HG03575 (cell line): ENCODE data around the gene CYP4A11.
"Not testable (repeated sequence)": the region's sequence is repeated elsewhere in the genome, so short reads cannot be mapped to it uniquely, and the experiment has no call there.

Experiments used
- ATAC-seq: cut with Tn5 transposase; IDR thresholded peaks from one replicate; pipeline ENCODE4 v1.9.1; 2021; ENCODE audit not compliant: unreplicated experiment, insufficient number of reproducible peaks, low FRiP score; ENCODE audit errors: extremely low read depth

Gene CYP4A11, protein sequence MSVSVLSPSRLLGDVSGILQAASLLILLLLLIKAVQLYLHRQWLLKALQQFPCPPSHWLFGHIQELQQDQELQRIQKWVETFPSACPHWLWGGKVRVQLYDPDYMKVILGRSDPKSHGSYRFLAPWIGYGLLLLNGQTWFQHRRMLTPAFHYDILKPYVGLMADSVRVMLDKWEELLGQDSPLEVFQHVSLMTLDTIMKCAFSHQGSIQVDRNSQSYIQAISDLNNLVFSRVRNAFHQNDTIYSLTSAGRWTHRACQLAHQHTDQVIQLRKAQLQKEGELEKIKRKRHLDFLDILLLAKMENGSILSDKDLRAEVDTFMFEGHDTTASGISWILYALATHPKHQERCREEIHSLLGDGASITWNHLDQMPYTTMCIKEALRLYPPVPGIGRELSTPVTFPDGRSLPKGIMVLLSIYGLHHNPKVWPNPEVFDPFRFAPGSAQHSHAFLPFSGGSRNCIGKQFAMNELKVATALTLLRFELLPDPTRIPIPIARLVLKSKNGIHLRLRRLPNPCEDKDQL

DNA sequence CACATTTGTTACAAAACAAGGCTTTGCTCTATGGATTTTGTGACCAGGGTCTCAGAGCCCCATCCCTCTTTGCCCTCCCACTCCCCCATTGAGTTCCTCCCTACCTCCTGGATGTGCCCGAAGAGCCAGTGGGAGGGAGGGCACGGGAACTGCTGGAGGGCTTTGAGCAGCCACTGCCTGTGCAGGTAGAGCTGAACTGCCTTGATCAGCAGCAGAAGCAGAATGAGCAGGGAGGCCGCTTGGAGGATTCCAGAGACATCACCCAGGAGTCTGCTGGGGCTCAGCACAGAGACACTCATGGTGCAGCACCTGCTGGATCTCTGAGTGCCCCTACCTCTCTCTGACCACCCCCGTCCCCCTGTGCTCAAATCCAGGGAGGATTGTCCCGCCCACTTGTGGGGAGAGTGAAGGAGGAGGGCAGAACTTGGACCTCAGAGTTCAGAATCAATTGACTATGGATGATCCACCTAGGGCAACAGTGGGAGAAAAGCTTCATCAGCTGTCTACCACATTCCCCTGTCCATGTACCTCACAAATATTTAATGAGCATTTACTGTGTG lies at the start of gene CYP4A11:
CYP4A11 (minus strand) TSS at position 342 of the 560 bp plus-strand sequence; CDS start at position 299, 43 bp downstream.
- ATAC-seq = no peak

DNA sequence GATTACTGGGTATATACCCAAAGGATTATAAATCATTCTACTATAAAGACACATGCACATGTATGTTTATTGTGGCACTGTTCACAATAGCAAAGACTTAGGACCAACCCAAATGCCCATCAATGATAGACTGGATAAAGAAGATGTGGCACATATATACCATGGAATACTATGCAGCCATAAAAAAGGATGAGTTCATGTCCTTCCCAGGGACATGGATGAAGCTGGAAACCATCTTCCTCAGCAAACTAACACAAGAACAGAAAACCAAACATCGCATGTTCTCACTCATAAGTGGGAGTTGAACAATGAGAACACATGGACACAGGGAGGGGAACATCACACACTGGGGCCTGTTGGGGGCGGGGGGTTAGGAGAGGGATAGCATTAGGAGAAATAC lies 49.3 kb upstream of the CYP4A11 start:
- not testable (repeated sequence) for ATAC-seq

DNA sequence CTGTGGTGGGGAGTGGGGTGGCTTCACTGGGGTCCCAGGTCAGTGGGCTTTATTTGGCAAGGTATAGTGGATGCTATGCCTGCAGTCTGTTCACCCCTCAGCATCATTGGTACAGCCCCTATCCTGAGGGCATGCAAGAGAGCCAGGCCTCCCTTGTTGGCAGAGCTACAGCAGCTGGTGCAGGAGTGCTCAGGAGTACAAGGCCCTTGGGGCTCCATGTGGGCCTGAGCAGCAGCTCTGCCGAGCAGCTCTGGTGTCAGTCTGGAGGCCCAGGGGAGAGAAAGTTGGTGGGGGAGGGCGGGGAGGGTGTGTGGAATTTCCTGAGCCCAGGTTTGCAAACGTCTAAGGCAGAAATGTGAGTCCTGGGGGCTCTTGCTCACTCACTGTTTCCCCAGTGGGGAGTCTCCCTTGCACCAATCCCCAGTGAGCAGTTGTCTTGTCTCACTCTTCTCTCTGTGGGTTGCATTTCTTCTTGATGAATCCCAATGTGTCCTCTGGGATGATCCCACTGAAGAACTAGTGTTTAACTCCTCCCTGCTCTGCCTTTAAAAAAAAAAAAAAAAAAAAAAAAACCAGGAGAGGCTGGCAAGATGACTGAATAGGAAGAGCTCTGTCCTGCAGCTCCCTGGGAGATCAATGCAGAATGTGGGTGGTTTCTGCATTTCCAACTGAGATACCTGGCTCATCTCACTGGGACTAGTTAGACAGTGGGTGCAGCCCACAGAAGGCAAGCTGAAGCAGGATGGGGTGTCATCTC lies 42.7 kb upstream of the CYP4A11 start:
- ATAC-seq = no peak

DNA sequence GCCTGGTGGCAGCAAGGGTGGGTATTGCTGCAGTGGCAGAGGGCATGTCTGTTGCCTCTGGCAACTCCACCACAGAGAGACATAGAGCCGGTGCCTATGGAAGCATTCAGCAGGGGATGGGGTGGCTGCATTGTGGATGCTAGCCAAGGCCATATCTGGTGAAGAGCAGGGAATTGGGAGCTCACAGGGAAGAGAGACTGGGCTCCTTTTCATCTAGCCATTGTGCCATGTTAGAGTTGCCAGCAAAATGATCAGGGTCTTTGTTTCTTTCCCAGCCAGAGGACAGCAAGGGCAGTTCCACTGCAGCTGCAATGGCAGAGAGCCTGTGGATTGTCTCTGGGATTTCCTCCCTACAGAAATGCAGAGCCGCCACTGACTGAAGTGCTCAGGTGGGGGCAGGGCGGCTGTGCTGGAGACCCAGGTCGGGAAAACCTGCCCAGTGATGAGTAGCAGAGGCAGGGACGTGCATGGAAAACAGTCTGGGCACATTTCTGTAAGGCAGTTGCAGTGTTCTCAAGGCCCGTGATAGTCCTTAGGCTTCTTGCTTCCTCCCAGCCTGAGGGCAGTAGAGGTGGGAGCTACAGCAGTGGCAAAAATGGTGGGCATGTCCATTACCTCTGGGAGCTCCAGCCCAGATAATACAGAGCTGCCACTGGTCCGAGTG lies 42.0 kb upstream of the CYP4A11 start:
- no peak for ATAC-seq

DNA sequence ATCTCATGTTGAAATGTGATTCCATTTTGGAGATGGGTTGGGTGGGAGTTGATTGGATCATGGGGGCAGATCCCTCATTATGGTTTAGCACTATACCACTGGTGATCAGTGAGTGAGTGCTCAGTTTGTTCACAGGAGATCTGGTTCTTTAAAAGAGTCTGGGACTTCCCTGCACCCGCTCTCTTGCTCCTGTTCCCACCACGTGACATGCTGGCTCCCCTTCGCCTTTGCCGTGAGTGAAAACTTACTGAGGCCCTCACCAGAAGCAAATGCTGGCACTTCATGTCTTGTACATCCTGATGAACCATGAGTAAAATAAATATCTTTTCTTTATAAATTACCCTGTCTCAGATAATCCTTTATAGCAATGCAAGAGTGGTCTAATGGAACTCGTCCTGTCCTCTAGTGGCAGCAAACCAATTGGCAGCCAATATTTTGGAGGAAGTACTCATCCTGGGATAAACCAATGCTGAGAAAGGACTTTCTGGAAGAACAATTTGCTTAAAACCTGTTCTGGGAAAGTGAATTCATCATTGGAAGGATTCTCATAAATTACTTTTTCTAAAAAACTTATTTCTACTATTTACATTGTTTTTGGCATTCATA lies 27.8 kb upstream of the CYP4A11 start:
- no peak for ATAC-seq

DNA sequence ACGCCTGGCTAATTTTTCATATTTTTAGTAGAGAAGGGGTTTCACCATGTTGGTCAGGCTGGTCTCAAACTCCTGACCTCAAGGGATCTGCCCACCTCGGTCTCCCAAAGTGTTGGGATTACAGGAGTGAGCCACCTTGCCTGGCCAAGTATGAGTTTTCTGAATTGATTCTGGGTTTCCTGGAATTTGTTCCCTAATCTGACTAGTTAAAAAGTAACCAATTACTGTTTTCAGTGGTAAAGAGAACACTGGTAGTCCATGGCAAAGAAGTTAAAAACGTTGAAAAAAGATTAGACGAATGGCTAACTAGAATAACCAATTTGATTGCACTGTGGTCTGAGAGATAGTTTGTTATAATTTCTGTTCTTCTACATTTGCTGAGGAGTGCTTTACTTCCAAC lies 21.0 kb upstream of the CYP4A11 start:
- ATAC-seq = not testable (repeated sequence)

DNA sequence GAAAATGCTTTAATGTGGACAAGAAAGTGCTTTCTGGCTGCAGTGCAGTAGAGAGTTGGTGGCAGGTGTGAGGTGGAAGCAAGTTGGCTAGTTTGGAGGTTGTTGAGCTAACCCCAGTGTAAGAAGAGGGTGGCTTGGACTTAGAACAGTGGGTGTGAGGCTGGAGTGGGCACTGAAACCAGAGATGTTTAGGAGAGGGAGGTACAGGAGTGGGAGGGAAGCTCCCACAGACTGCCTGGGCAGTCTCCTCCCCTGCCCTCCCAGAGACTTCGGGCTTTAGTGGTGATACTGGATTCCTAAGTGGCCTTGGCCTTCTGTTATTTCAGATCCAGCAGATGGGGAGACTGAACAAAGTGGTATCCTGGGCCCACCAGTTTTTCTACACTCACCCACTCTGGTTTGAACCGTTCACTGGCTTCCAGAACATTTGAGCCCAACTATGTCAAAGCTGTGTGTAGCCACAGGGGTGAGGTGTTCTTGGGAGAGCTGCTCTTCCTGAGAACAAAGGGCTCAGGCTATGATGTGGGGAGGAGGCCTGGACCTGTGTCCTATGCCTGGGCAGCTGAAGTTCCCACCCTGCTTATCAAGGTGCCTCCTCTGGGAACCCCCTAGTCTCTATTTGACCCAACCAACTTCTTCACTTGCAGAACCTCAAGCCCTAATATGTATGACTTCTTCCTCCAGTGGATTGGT lies 19.9 kb upstream of the CYP4A11 start:
- no peak for ATAC-seq

DNA sequence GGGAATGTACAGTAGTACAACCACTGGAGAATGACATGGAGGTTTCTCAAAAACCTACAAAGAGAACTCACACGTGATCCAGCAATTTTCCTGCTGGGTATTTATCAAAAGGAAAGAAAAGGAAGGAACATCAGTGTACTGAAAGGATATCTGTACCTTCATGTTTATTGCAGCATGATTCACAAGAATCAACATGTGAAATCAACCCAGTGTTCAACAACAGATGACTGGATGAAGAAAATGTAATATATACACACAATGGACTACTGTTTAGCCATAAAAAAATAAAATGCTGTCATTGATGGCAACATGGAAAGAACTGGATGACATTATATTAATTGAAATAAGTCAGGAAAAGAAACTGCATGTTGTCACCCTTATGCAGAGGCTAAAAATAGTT lies 19.0 kb upstream of the CYP4A11 start:
- no peak for ATAC-seq

DNA sequence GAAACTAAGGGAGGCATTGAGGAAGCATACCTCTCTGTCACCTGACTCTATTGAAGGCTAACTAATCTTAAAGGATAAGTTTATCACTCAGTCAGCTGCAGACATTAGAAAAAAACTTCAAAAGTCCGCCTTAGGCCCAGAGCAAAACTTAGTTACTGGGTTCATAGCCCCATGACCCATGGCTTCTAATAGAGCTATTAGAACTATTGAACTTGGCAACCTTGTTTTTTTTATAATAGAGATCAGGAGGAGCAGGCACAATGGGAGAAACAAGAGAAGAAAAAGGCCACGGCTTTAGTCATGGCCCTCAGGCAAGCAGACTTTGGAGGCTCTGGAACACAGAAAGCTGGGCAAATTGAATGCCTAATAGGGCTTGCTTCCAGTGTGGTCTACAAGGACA lies 13.8 kb upstream of the CYP4A11 start:
- ATAC-seq = not testable (repeated sequence)

DNA sequence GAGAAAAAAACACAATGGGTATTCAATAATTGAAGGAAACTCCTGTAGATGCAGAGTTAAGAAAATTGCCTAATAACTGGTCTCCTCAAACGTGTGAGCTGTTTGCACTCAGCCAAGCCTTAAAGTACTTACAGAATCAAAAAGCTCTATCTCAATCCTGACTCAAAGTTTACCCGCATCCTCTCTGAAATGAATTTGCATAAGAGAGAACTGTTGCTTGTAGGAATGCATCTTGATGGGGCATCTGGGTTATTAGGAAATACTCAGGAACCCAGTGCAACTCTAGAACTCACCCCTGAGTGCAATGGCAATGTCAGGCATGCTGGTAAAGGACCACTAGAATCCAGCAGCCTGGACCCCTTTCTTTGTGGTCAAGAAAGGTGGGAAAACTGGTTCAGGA lies 12.6 kb upstream of the CYP4A11 start:
- not testable (repeated sequence) for ATAC-seq

DNA sequence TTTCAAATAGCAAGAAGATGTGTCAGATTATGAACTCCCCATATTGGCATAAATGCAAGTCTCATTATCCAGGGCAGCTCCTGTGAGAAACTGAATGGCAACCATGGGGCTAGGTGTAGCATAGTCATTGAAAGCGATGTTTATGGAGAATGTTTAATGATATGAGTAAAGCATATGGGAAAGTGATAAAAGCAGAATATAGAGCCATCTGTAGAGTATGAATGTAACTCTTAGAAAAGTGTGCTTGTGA lies 8.1 kb upstream of the CYP4A11 start:
- ATAC-seq = not testable (repeated sequence)

DNA sequence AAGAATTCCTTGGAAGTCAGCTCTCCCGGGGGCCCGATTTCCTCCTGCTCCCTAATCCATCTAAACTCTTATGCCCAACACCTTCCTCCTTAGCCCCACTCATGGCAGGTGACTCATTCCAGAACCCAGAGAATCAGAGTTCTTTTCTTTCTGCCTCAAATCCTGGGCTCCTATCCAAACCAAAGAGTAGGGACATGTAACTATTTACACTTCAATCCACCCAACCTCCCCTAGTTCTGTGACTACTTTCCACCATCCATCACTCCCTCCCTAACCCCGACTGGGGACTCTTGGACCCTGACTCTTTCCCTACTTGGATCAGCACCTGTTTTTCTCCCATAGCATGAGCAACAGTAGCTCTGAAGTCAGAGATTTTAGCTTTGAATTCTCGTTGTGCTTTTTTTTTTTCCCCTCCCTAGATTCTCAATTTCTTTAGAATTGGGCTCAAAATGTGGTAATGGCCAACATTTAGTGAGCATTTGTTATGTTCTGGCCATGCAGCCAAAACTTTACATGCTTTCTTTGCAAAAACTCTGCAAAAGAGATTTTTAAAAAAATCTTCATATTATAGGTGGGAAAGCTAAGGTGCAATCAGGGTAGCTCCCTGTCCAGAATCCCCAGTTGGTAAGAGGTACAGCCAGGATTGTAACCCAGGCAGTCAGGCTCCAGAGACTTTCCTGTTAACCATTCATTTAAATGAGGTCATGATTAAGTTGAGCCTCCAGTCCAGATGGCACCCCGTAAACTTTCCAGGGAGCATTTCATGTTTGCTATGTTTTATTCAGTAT lies 7.5 kb upstream of the CYP4A11 start:
- no peak for ATAC-seq

DNA sequence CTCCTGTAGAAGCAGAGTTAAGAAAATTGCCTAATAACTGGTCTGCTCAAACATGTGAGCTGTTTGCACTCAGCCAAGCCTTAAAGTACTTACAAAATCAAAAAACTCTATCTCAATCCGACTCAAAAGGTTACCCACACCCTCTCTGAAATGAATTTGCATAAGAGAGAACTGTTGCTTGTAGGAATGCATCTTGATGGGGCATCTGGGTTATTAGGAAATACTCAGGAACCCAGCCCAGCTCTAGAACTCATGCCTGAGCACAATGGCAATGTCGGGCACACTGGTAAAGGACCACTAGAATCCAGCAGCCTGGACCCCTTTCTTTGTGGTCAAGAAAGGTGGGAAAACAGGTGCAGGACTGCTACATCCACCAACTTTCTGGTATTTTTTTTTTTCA lies 6.4 kb upstream of the CYP4A11 start:
- not testable (repeated sequence) for ATAC-seq

DNA sequence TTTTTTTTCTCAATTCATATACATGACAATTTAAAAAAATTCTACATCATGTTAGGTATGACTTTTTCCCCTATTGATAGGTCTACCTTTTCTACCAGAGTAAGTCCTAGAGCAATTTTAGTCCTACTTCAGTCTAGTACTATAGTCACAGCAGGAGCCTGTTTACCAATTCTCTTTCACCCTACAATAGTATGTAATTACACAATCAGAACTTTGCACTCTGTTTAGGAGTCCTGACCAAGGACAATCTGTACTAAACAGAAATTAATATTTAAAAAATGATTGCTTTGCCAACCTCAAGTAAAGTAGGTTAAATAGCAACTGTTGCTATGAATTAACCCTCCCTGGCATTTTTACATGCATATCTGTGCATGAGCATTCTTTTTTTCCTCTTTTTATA lies 810 bp upstream of the CYP4A11 start:
- no peak for ATAC-seq

DNA sequence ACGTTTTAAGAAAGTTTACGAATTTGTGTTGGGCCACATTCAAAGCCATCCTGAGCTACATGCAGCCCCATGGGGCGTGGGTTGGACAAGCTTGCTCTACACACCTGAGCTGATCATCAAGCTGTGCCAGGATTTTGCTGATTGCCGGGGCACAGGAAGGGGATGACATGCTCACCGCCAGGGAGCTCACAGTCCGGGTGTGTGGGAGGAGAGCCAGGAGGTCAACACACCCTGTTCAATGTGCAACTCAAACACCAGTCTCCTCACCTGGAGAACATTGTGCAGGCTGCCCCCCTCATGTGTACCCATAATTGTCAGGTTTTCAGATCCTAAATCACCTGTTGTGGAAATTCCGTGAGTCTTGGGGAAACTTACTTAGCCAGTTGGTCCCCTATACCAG lies 969 bp downstream of the CYP4A11 start:
- ATAC-seq = no peak

DNA sequence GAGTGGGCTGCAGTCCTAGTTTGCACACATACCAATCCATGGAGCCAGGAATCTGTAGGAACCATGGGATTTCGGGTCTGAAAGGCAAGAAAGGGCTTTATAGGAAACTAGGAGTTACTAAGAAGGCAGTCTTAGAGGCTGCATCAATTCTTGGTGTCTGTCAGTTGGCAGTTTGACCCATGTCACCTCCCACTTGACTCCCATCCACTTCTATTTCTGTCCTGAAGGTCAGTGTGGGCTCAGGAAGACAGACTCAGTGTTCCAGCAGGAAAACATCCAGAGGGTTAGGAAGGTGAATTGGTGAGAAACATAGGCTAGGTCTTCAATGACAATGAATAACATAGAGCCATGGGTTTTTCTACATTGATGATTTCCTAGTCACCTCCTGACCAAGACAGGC lies 4.0 kb downstream of the CYP4A11 start:
- ATAC-seq = no peak

DNA sequence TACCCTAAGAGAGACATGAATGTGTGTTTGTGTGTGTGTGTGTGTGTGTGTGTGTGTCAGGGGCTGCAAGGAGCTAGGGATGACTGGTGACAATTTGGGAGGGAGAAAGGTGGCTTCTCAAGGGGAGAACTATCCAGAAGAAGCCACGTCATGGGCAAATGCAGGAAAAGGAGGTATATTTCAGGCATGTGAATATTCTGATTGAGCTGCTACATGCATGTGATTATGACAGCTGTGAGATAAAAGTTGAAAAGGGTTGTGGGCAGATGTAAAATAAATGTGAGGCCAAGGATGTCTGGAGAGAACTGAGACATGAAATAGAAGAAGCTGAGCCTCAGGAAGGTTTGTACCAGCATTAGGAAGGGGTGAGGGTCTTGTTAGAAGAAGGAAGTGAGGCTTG lies 4.5 kb downstream of the CYP4A11 start:
- no peak for ATAC-seq

DNA sequence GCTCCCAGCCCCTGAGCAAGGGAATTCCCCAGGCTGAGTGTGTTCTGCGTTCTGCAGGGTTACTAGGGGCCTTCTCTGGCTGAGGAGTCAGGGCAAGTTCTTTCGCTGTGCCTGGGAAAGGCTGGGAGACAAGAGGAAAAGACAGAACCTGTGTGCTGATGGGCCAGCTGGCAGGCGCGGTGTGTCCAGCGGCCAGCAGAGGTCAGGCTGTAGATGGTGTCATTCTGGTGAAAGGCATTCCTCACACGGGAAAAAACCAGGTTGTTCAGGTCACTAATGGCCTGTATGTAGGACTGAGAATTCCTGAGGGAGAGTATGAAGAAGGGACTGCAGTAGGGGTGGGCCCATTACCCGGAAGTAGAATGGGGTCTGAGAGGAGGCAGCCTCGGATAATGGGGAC lies 6.4 kb downstream of the CYP4A11 start:
- ATAC-seq = not testable (repeated sequence)
